SK-MEL-5 (cell line): ENCODE measurements around the gene SLC25A29. TPM values are rescaled to one million over a fixed set of nuclear protein-coding genes. Genes with fewer than 3 reads are reported as not detected.

Experiments
- DNase-seq: peaks from one replicate; pipeline ENCODE4 v3.0.0-alpha.2; 2016; ENCODE audit warnings: low read depth, low spot score
- in situ Hi-C: cut with HindIII; loops from 2 replicates; pipeline ENCODE4 v1.10.0; 2016; ENCODE audit warnings: low sequenced_read_pairs, high pct_unique_total_duplicates, low pct_unique_long_range_greater_than_20kb
- total RNA-seq: library from RNA; depleted of rRNA; stranded (reverse); fragments of >200 nt; shearing (Covaris generic); gene quantifications from 2 replicates; pipeline ENCODE4 v1.2.3, GENCODE V29; 2014

The SLC25A29 gene
- total RNA-seq, 1 experiment from 2014 or later = 26.0 TPM

DNA sequence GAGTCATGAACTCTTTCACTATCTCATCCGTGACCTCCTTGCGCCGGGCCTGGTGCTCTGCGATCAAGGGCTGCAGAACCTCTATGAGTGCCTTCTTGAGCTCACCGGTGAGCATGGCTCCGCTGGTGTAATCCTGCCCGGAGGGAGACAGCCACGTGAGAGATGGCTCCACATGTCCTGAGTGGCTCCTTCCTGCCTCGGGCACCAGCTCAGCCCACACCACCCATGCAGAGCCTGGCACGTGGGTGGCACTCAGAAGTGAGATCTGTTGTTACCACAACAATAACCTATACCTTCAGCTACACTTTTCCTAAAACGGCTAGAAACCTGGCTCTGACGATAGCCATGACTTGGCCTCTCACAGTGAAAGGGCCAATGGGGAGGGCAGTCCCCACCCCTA is 28.7 kb upstream of the SLC25A29 start:
- in situ Hi-C loops = no loop called here
- DNase-seq = peak; percentile 48

DNA sequence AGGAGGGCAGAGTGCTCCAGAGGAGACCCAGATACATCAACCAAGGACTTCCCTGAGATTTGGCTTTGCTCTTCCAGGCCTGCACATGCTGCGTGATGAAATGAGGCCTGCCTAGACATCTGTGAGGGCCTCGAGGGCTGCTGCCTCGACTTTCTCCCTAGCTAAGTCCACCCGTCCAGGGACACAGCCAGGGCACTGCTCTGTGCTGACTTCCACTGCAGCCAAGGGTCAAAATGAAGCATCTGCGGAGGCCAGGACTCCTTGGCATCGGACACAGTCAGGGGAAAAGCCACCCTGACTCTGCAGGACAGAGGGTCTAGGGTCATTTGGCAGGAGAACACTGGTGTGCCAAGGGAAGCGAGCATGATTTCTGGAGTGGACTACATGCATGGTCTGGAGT is 27.6 kb upstream of the SLC25A29 start:
- no peak for DNase-seq
- in situ Hi-C loops = no loop called here

DNA sequence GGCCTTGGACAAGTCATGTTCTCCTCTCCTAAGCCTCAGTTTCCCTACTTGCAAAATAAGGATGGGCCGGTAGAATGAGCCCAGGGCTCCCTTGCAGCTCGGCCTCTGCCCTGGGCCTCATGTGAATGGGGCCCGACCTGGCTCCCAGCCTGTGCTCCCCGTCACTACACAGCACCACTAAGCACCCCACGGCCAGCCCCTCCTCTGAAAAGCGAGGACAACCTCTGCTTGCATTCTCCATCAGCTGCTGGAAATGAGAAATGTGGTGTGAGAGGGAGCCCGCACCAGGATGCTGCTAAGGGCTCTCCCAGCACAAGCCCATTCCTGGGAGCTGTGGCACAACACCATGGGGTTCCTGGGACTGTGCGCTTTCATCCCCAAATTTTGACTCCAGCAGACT is 27.1 kb upstream of the SLC25A29 start:
- in situ Hi-C loops = no loop called here
- DNase-seq = no peak

DNA sequence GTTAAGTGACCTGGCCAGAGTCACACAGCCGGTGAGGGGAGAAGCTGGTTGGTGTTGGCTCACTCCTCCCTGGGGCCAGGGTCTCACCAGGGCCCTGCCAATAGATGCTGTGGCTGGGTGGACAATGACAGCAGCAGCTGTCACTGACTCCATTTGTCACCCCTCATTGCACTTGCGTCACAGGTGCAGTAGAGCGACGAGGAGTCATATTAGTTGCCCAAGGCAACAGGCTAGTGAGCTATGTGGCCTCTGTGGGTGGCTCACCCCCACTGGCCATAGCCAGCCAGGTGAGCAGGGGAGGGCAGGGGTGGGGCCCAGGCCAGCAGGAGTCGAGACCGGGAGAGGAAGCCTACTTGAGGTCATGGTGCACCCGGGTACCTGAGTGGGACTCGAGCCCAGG is 26.6 kb upstream of the SLC25A29 start:
- DNase-seq = no peak
- in situ Hi-C loops = no loop called here

DNA sequence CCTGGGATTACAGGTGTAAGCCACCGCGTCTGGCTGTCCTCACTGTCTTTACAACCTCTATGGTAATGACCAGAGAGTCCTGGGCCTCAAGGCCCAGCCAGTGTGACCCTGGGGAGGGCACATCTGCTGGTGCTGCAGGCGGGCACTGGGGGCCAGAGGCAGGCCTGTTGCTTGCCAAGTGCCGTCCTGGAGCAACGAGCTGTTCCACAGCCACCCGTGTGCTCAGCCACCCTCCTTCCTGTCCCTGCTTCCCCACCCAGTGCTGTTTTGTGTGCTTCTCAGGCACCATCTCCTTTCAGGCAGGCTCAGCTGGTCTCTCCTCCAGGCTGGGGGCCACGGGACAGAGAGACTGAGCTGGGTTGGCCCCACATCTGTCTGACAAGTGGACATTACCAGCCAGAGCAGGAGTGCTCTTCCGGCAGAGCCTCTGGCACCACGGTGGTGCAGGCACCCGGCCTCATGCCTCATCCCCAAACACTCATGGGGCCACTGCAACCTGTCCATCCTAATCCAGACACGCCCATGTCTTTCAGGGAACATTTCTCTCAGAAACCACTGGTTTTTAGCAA is 25.9 kb upstream of the SLC25A29 start:
- no peak for DNase-seq
- in situ Hi-C loops = no loop called here

DNA sequence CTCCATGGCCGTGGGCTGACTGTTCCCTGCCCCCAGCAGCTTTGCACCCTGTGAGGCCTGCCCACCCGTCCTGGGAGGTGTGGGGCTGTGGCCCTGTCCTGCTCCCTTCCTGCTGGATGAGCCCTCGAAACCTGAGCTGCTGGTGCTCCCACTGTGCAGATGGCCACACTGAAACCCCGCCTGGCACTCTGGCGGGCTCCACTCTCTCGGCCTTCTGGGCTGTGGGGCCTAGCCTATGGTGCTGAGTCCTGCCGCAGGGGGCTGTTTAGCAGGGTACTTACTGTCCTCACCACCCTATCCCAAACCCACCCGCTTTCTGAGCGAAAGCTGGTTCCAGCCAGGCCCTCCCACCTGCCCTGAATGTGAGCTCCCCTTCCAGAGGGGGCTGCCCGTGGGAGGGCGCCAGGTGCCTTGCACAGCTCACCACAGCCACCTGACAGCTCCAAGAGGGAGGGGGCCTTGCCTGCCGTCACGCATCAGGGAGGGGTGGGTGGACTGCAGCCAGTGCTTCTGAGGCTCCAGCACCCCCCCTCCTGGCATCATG is 24.2 kb upstream of the SLC25A29 start:
- in situ Hi-C loops = no loop called here
- no peak for DNase-seq

DNA sequence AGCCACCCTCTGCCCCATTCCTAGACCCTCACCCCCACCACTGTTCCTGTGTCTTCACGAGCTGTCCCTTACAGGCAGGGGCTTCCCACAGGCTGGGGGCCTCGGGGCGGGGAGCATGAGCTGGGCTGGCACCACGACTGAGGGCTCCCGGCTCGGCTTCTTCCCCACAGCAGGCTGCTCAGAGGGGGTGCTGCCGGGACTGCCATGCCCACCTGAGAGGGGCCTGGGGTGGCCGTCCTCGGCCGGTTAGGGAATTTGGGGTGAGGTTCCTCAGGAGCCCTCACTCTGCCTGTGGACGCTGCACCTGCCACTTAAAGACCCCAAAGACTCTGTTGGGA is 23.7 kb upstream of the SLC25A29 start:
- in situ Hi-C loops = no loop called here
- no peak for DNase-seq

DNA sequence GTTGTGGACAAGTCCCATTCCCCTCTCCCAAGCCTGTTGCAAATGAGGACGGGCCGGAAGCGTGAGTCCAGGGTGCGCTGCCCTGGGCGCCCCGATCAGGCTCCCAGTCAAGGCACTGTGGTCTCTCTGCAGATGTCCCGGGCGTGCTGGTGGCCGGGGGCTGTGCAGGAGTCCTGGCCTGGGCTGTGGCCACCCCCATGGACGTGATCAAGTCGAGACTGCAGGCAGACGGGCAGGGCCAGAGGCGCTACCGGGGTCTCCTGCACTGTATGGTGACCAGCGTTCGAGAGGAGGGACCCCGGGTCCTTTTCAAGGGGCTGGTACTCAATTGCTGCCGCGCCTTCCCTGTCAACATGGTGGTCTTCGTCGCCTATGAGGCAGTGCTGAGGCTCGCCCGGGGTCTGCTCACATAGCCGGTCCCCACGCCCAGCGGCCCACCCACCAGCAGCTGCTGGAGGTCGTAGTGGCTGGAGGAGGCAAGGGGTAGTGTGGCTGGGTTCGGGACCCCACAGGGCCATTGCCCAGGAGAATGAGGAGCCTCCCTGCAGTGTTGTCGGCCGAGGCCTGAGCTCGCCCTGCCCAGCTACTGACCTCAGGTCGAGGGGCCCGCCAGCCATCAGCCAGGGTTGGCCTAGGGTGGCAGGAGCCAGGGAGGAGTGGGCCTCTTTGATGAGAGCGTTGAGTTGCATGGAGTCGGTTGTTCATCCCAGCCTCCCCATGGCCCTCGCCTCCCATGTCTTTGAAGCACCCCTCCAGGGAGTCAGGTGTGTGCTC is 23.2 kb upstream of the SLC25A29 start:
- DNase-seq = no peak
- in situ Hi-C loops = no loop called here

DNA sequence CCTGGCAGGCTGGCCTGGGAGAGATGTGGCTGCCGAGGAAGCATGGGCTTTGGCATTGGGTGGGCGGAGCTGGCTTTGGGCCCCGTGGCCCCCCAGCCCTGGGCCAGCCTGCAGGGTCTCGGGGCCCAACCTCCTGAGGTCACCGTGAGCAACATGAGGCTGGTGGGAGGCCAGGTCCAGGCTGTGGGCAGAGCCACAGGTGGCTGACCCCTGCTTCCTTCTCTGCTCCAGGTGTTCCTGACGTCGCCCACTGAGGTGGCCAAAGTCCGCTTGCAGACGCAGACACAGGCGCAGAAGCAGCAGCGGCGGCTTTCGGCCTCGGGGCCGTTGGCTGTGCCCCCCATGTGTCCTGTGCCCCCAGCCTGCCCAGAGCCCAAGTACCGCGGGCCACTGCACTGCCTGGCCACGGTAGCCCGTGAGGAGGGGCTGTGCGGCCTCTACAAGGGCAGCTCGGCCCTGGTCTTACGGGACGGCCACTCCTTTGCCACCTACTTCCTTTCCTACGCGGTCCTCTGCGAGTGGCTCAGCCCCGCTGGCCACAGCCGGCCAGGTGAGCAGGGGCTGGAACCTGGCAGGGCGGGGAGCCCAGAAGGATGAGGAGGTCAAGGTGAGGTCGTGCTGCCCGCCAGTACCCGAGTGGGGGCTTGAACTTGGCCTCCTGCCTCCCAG is 22.4 kb upstream of the SLC25A29 start:
- DNase-seq = no peak
- in situ Hi-C loops = no loop called here

DNA sequence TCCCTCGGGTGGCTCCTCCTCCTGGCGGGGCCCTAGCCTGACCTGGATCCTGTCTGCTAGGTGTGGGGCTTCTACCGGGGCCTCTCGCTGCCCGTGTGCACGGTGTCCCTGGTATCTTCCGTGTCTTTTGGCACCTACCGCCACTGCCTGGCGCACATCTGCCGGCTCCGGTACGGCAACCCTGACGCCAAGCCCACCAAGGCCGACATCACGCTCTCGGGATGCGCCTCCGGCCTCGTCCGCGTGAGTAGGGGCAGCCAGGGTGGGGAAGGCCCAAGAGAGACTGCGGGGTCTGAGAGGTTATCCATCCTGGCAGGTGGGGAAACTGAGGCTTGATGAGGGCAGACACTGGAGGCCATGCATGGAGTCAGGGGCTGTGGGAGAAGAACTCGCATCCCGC is 20.9 kb upstream of the SLC25A29 start:
- DNase-seq = no peak
- in situ Hi-C loops = no loop called here

DNA sequence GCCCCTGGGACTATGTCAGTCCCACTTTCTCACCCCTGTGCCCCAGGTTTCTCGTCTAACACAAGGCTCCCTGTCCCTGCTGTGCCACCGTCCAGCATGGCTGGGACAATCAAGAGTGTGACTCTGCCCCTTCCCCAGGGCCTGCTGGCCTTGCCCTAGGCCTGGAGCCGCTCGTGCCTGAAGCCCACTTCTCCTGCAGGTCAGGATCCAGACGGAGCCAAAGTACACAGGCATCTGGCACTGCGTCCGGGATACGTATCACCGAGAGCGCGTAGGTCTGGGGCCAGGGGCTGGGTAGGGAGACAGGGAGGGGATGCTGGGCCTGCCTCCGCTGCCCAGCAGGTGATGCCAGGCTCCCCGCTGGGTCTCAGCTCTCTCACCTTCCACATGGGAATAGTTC is 19.7 kb upstream of the SLC25A29 start:
- DNase-seq = no peak
- in situ Hi-C loops = no loop called here

DNA sequence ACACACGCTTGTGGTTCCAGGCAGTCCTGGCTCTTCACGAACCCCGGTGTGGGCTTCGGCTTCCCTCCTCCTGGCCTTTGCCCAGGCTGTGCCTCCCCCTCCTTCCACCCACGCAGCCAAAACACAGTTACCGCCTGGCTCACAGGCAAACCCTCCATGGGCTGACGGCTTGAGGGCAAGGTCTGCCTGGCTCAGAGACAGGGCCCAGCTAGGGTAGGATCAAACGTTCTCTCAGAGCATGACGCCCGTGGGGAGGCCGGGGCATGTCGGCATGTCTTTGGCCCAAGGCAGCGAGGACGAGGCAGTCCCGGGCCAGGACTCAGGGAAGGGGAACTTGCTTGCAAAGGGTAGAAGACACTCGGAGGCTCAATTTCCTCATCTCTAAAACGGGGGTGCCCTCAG is 19.0 kb upstream of the SLC25A29 start:
- no peak for DNase-seq
- in situ Hi-C loops = no loop called here

DNA sequence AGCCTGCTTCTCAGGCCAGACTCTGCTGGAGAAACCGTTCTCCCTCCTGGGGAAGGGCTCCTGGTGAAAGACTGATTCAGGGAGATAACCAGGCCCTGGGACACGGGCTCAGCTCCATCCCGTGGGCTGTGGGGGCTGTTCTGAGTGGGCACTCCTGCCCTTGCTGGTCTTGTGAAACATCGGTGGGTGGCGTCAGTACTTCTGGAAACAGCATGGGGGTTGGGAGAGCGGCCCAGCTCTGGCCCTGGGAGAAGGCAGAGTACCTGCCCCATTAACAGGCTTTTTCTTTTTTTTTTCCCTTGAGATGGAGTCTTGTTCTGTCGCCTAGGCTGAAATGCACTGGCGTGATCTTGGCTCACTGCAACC is 17.7 kb upstream of the SLC25A29 start:
- no peak for DNase-seq
- in situ Hi-C loops = no loop called here

DNA sequence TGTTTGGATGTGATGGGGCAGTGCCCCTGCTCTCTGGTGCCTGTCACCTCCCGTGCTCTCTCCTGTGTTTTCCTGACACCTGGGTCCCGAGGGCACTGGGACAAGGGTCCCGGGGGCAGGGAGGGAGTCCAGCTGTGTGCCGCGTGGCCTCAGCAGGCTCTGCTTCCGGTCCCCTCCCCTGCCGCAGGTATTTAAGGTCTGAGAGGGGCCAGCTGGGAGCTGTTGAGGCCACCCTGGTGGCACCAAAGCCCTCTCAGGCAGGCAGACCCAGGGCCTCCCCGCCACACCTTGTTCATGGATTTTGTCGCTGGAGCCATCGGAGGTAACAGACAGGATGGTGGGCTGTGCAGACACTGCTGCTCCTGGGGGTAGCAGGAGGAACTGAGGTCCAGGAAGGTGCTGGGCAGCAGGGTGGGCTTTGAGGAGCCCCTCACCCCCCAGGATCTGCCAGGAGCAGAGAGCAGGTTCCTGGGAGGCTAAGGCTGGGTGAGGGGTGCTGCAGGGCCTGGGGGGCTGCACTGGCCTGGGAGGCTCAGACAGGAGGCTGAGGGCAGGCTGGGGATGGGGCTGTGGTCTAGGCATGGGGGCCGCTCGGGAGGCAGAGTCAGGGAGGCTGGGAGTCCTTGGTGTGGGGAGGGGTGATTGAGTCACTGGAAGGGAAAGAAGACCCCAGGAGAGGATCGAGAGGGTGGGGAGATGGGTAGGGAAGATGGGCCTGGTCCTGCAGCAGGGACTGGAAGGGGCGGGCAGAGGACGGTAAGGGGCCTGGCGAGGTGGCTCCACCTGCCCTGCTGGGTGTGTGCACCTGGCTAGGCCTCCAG is 17.1 kb upstream of the SLC25A29 start, which contains the start of gene SLC25A47:
Gene SLC25A47, plus strand, starts transcription at position 219 of the 821 bp plus-strand sequence. Its CDS starts 76 bp downstream, at position 295.
- DNase-seq = no peak
- in situ Hi-C loops = no loop called here

DNA sequence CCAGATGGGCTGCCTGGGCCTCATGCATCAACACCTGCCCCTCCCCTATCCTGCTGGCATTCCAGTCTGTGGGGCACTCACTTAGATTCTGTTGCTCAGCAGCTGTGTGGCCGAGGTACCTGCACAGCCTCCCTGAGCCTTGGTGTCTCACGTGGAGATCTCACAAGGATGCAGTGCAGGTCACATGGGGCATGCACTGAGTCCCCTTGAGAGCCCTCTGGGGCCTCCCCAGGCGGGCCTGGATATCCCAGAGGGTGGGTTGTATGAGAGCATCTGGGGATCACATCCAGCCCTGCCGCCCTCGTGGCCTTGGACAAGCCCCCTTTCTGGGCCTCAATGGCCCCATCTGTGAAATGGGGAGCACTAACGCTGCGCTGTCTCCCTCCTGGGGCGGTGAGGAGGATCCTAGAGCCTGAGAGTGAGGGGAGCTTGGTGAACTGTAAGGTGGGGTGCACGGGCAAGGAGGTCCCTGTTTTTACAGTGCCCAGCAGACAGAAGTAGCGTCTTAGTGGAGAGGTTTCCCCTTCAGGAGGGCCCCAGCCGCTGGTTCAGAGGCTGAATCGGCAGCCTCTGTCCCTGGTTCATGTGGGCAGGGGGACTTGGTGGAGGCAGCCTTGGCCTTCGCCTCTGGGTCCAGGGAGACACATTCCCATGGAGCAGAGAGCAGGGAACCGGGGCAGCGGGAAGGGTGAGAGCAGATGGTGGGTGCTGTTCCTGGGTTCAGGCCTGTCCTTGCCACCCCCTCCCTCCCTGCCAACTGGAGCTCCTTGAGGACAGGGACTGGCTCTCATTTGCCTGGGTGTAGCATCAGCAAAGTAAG is 16.1 kb upstream of the SLC25A29 start:
- in situ Hi-C loops = no loop called here
- no peak for DNase-seq

DNA sequence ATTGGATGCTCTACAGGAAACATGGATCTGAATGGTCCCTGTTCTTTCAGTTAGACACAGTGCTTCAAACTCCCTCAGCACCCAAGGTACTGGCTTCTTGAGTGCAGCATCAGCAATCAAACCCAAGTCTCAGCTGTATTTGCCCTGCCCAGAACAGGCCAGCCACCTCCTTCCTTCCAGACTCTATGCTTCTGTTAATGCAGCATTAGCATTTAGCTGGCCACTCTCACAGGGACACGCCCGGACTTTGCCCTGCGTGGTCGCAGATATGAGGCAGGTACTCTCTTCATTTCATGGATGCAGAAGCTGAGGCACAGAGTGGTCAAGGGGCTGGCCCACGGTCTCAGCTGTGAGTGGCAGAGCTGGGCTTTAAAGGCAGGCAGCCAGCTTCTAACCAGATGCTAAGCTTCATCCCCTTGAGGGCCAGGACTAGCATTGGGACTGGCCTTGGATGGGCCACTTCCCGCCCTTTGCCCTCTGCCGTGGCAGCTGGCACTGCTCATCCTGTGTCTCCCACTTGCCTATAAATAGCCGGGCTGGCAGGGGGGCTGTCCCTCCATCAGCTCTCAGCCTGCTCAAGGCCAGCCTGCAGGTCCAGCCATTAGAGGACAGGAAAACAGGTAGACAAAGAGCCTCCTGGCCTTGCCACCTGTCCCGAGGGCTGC is 15.4 kb upstream of the SLC25A29 start:
- in situ Hi-C loops = no loop called here
- no peak for DNase-seq
